ENCODE measurements around the gene CYB561. TPM values are rescaled to one million over a fixed set of nuclear protein-coding genes. Genes with fewer than 3 reads are reported as not detected.

Gene CYB561
- total RNA-seq, 2 experiments from 2014 or later: 2.3 to 2.6 TPM

- no peaks in the 10 kb centered on the region for H3K9me3 Mint-ChIP-seq
- no peak for DNase-seq
- intact Hi-C loops (cut with micrococcal nuclease): no loop called here
- no peaks in the 10 kb centered on the region for H3K27me3 Mint-ChIP-seq (ENCODE audit: low read depth)
- no peak overlapping the region for H3K4me3 Mint-ChIP-seq
- CTCF ChIA-PET: interaction anchor here (1.3 to 2.9 kb wide), 2 partner anchors 8 to 80 kb away, joined by 3 to 11 read pairs; no protein-coding TSS in a partner anchor
- H3K4me1 Mint-ChIP-seq (ENCODE audit: low read depth): no peaks in the 10 kb centered on the region
- H3K36me3 Mint-ChIP-seq (ENCODE audit: low read depth): no peaks in the 10 kb centered on the region
- no peak overlapping the region for H3K27ac Mint-ChIP-seq
Observed at GRCh38 chr17:63486317-63487013, 40.4 kb upstream of the CYB561 start.

- no peak for DNase-seq
- CTCF ChIA-PET: interaction anchor here (0.6 to 1.1 kb wide), 2 partner anchors 58 to 713 kb away, joined by 3 to 4 read pairs; no protein-coding TSS in a partner anchor
- H3K27me3 Mint-ChIP-seq (ENCODE audit: low read depth): peaks cover 7% of the 10 kb centered on the region
- H3K36me3 Mint-ChIP-seq (ENCODE audit: low read depth): no peaks in the 10 kb centered on the region
- H3K4me3 Mint-ChIP-seq: no peak overlapping the region
- no peaks in the 10 kb centered on the region for H3K4me1 Mint-ChIP-seq (ENCODE audit: low read depth)
- no peaks in the 10 kb centered on the region for H3K9me3 Mint-ChIP-seq
- H3K27ac Mint-ChIP-seq: no peak overlapping the region
- intact Hi-C loops (cut with micrococcal nuclease): no loop called here
Observed at GRCh38 chr17:63483655-63484575, 37.8 kb upstream of the CYB561 start.

- no peaks in the 10 kb centered on the region for H3K36me3 Mint-ChIP-seq (ENCODE audit: low read depth)
- no peak overlapping the region for H3K27ac Mint-ChIP-seq
- no peak for DNase-seq
- H3K4me1 Mint-ChIP-seq (ENCODE audit: low read depth): no peaks in the 10 kb centered on the region
- H3K27me3 Mint-ChIP-seq (ENCODE audit: low read depth): peaks cover 14% of the 10 kb centered on the region
- no peaks in the 10 kb centered on the region for H3K9me3 Mint-ChIP-seq
- intact Hi-C loops (cut with micrococcal nuclease): no loop called here
- CTCF ChIA-PET: interaction anchor here (1.1 kb wide), 1 partner anchor 57 kb away, joined by 4 read pairs; no protein-coding TSS in a partner anchor
- H3K4me3 Mint-ChIP-seq: no peak overlapping the region
Observed at GRCh38 chr17:63483038-63483437, 36.9 kb upstream of the CYB561 start.

- no peak overlapping the region for H3K4me3 Mint-ChIP-seq
- no peak overlapping the region for H3K27ac Mint-ChIP-seq
- H3K36me3 Mint-ChIP-seq (ENCODE audit: low read depth): no peaks in the 10 kb centered on the region
- peaks cover 4% of the 10 kb centered on the region for H3K4me1 Mint-ChIP-seq (ENCODE audit: low read depth)
- no peaks in the 10 kb centered on the region for H3K9me3 Mint-ChIP-seq
- H3K27me3 Mint-ChIP-seq (ENCODE audit: low read depth): peaks cover 19% of the 10 kb centered on the region
- intact Hi-C loops (cut with micrococcal nuclease): no loop called here
- CTCF ChIA-PET: interaction anchor here (1.1 kb wide), 1 partner anchor 57 kb away, joined by 4 read pairs; no protein-coding TSS in a partner anchor
- no peak for DNase-seq
Observed at GRCh38 chr17:63482509-63482908, 36.4 kb upstream of the CYB561 start.

GRCh38 chr17:63481488-63481870 lies 35.4 kb upstream of the CYB561 start:
- Mint-ChIP-seq H3K27ac (no peak overlapping the region), H3K4me3 (no peak overlapping the region), H3K36me3 (ENCODE audit: low read depth) (no peaks in the 10 kb centered on the region), H3K4me1 (ENCODE audit: low read depth) (peaks cover 5% of the 10 kb centered on the region), H3K9me3 (no peaks in the 10 kb centered on the region), H3K27me3 (ENCODE audit: low read depth) (peaks cover 20% of the 10 kb centered on the region)
- DNase-seq: no peak
- intact Hi-C loops (cut with micrococcal nuclease): no loop called here
- CTCF ChIA-PET: interaction anchor here (0.7 to 6.1 kb wide), 3 partner anchors 13 to 62 kb away, joined by 3 to 138 read pairs (median 11); no protein-coding TSS in a partner anchor

- Mint-ChIP-seq H3K9me3 (no peaks in the 10 kb centered on the region), H3K4me3 (no peak overlapping the region), H3K27me3 (ENCODE audit: low read depth) (peaks cover 23% of the 10 kb centered on the region), H3K36me3 (ENCODE audit: low read depth) (no peaks in the 10 kb centered on the region), H3K27ac (no peak overlapping the region), H3K4me1 (ENCODE audit: low read depth) (peaks cover 5% of the 10 kb centered on the region)
- DNase-seq: no peak
- intact Hi-C loops (cut with micrococcal nuclease): no loop called here
- CTCF ChIA-PET: interaction anchor here (2.9 to 6.1 kb wide), 3 partner anchors 12 to 62 kb away, joined by 10 to 138 read pairs (median 11); no protein-coding TSS in a partner anchor
Observed at GRCh38 chr17:63480826-63481487, 34.9 kb upstream of the CYB561 start.

- H3K4me3 Mint-ChIP-seq: no peak overlapping the region
- intact Hi-C loops (cut with micrococcal nuclease): no loop called here
- no peak overlapping the region for H3K27ac Mint-ChIP-seq
- H3K27me3 Mint-ChIP-seq (ENCODE audit: low read depth): peaks cover 30% of the 10 kb centered on the region
- CTCF ChIA-PET: interaction anchor here (0.8 to 6.1 kb wide), 8 partner anchors 11 to 137 kb away, joined by 3 to 138 read pairs (median 8); no protein-coding TSS in a partner anchor
- H3K4me1 Mint-ChIP-seq (ENCODE audit: low read depth): peaks cover 5% of the 10 kb centered on the region
- DNase-seq: no peak
- H3K9me3 Mint-ChIP-seq: no peaks in the 10 kb centered on the region
- no peaks in the 10 kb centered on the region for H3K36me3 Mint-ChIP-seq (ENCODE audit: low read depth)
Observed at GRCh38 chr17:63480192-63480784, 34.2 kb upstream of the CYB561 start.

GRCh38 chr17:63479495-63480184 lies 33.5 kb upstream of the CYB561 start:
- no peaks in the 10 kb centered on the region for H3K9me3 Mint-ChIP-seq
- H3K4me3 Mint-ChIP-seq: no peak overlapping the region
- peaks cover 34% of the 10 kb centered on the region for H3K27me3 Mint-ChIP-seq (ENCODE audit: low read depth)
- intact Hi-C loops (cut with micrococcal nuclease): loop anchor here (1.0 to 2.0 kb wide), 2 partner anchors 33 to 54 kb away; partner anchors contain the start of gene CYB561
- CTCF ChIA-PET: interaction anchor here (0.5 to 6.1 kb wide), 23 partner anchors 8 to 779 kb away, joined by 3 to 138 read pairs (median 4); partner anchors contain the start of gene CYB561
- peaks cover 5% of the 10 kb centered on the region for H3K4me1 Mint-ChIP-seq (ENCODE audit: low read depth)
- no peaks in the 10 kb centered on the region for H3K36me3 Mint-ChIP-seq (ENCODE audit: low read depth)
- H3K27ac Mint-ChIP-seq: no peak overlapping the region
- no peak for DNase-seq

GRCh38 chr17:63478814-63479494 lies 32.8 kb upstream of the CYB561 start:
- intact Hi-C loops (cut with micrococcal nuclease): loop anchor here (1.0 to 2.0 kb wide), 2 partner anchors 32 to 54 kb away; partner anchors contain the start of gene CYB561
- CTCF ChIA-PET: interaction anchor here (0.5 to 6.1 kb wide), 29 partner anchors 8 to 779 kb away, joined by 3 to 138 read pairs (median 4); partner anchors contain the start of gene CYB561
- Mint-ChIP-seq H3K4me3 (no peak overlapping the region), H3K9me3 (no peaks in the 10 kb centered on the region), H3K27me3 (ENCODE audit: low read depth) (peaks cover 34% of the 10 kb centered on the region), H3K27ac (no peak overlapping the region), H3K36me3 (ENCODE audit: low read depth) (no peaks in the 10 kb centered on the region), H3K4me1 (ENCODE audit: low read depth) (peaks cover 5% of the 10 kb centered on the region)
- DNase-seq: peak; percentile 87

GRCh38 chr17:63477480-63478440 lies 31.7 kb upstream of the CYB561 start:
- intact Hi-C loops (cut with micrococcal nuclease): loop anchor here (2.0 kb wide), 1 partner anchor 31 kb away; the partner anchor contains the start of gene CYB561
- CTCF ChIA-PET: interaction anchor here (0.6 to 6.1 kb wide), 16 partner anchors 8 to 583 kb away, joined by 3 to 138 read pairs (median 7); no protein-coding TSS in a partner anchor
- Mint-ChIP-seq H3K27ac (no peak overlapping the region), H3K9me3 (no peaks in the 10 kb centered on the region), H3K27me3 (ENCODE audit: low read depth) (peaks cover 34% of the 10 kb centered on the region), H3K4me1 (ENCODE audit: low read depth) (peaks cover 5% of the 10 kb centered on the region), H3K4me3 (peak overlapping the region; percentile 47), H3K36me3 (ENCODE audit: low read depth) (no peaks in the 10 kb centered on the region)
- DNase-seq: no peak
